Prostate gland (tissue), 2 donors: ENCODE measurements around the gene PPFIA4. TPM values are rescaled to one million over a fixed set of nuclear protein-coding genes. Genes with fewer than 3 reads are reported as not detected.

ENCODE experiments used
- DNase-seq: peaks from one replicate; pipeline ENCODE4 v3.0.0-alpha.2; 2019; ENCODE audit warnings: low spot score
- H3K27ac ChIP-seq, 2 donors: fragments of 200-600 bp; sonication (generic); 2 replicates each; pipeline ENCODE4 v1.5.1; 2017 to 2019
- H3K27me3 ChIP-seq: fragments of 200-600 bp; sonication (generic); replicated peaks from 2 replicates; pipeline ENCODE4 v1.5.1; 2019; ENCODE audit not compliant: insufficient read depth
- H3K36me3 ChIP-seq, 2 donors: fragments of 200-600 bp; sonication (generic); 1 replicate in 1 of 2; 2 replicates in 1 of 2; pipeline versions ENCODE4 v1.5.1 to v1.8.1; 2017 to 2019
- H3K4me1 ChIP-seq: fragments of 200-600 bp; sonication (generic); replicated peaks from 2 replicates; pipeline ENCODE4 v1.5.1; 2019
- H3K4me3 ChIP-seq, 2 donors: fragments of 200-600 bp; sonication (generic); 2 replicates each; pipeline ENCODE4 v1.5.1; 2017 to 2019
- H3K9me3 ChIP-seq: fragments of 200-600 bp; sonication (generic); 2 replicates; pipeline ENCODE4 v1.5.1; 2017
- CTCF ChIP-seq, 4 experiments: fragments of 200-600 bp in 2 of 4; fragments of 450-650 bp in 2 of 4; sonication (generic) in 2 of 4; IDR thresholded peaks; 1 replicate in 3 of 4; 2 replicates in 1 of 4; pipeline ENCODE4 v1.5.1; 2016 to 2019; ENCODE audit warnings: antibody characterized with exemption in 4 of 4, mild to moderate bottlenecking in 2 of 4, moderate library complexity in 2 of 4
- POLR2A ChIP-seq: fragments of 450-650 bp; IDR thresholded peaks from one replicate; pipeline ENCODE4 v1.6.1; 2016; ENCODE audit warnings: antibody characterized with exemption, mild to moderate bottlenecking
- POLR2AphosphoS5 ChIP-seq: sonication (generic); formaldehyde crosslinking; IDR thresholded peaks from one replicate; pipeline ENCODE4 v1.6.1; 2017; ENCODE audit warnings: antibody characterized with exemption
- WGBS: methylation state at CpG from one replicate; pipeline ENCODE4 v1.1.5; 2018; 5-methylcytosine and 5-hydroxymethylcytosine counted together
- intact Hi-C: fragments of 100-400 bp; cut with DNase I; formaldehyde crosslinking; loops from one replicate; pipeline ENCODE4 v1.14.2; 2022
- total RNA-seq, 2 donors: library from RNA; depleted of rRNA; stranded (reverse); fragments of >200 nt; gene quantifications; one replicate each; pipeline ENCODE4 v1.1.0, GENCODE V29; 2016

The PPFIA4 gene
- total RNA-seq, 2 donors from 2014 or later, result 0.50 to 16.9 TPM

GRCh38 chr1:203082571-203083462 lies 56.5 kb downstream of the PPFIA4 start:
- H3K4me1 ChIP-seq, result no peaks in the 10 kb centered on the region
- DNase-seq, result no peak
- H3K27ac ChIP-seq, result no peak overlapping the region
- H3K36me3 ChIP-seq, result no peaks in the 10 kb centered on the region
- intact Hi-C loops, result no loop called here
- no peak overlapping the region for H3K4me3 ChIP-seq
- no peaks in the 10 kb centered on the region for H3K27me3 ChIP-seq
- TF ChIP-seq CTCF (IDR thresholded peaks at IDR 0.05) (no peak), POLR2A (no peak), POLR2AphosphoS5 (no peak)
- 65% methylated on average over 11 of the region's 11 CpGs for WGBS
- no peaks in the 10 kb centered on the region for H3K9me3 ChIP-seq

GRCh38 chr1:203083463-203083921 lies 57.2 kb downstream of the PPFIA4 start:
- 78% methylated on average over 11 of the region's 11 CpGs for WGBS
- Histone ChIP-seq H3K9me3 (no peaks in the 10 kb centered on the region), H3K36me3 (no peaks in the 10 kb centered on the region), H3K4me1 (no peaks in the 10 kb centered on the region), H3K4me3 (no peak overlapping the region), H3K27me3 (no peaks in the 10 kb centered on the region), H3K27ac (no peak overlapping the region)
- intact Hi-C loops, result no loop called here
- no peak for DNase-seq
- TF ChIP-seq POLR2AphosphoS5 (no peak), POLR2A (no peak), CTCF (IDR thresholded peaks at IDR 0.05) (no peak)

- Histone ChIP-seq H3K4me1 (no peaks in the 10 kb centered on the region), H3K27ac (no peak overlapping the region), H3K9me3 (no peaks in the 10 kb centered on the region), H3K4me3 (no peak overlapping the region), H3K27me3 (no peaks in the 10 kb centered on the region), H3K36me3 (no peaks in the 10 kb centered on the region)
- intact Hi-C loops, result no loop called here
- no peak for DNase-seq
- 93% methylated on average over 14 of the region's 14 CpGs for WGBS
- TF ChIP-seq POLR2AphosphoS5 (no peak), POLR2A (no peak), CTCF (IDR thresholded peaks at IDR 0.05) (no peak)
These were observed 58.6 kb downstream of the PPFIA4 start for GRCh38 chr1:203084588-203085527.

- intact Hi-C loops, result no loop called here
These were observed 59.5 kb downstream of the PPFIA4 start, which contains the start of gene MYOG for GRCh38 chr1:203085528-203086406. Gene MYOG, minus strand, starts transcription at chr1:203086012. Its CDS starts 51 bp downstream, at chr1:203085961.

More at GRCh38 chr1:203085528-203086406, 59.5 kb downstream of the PPFIA4 start, which contains the start of gene MYOG:
- 86% methylated on average over 36 of the region's 36 CpGs for WGBS
- Histone ChIP-seq H3K4me1 (no peaks in the 10 kb centered on the region), H3K27ac (no peak within 1 kb of the TSS), H3K27me3 (no peaks in the 10 kb centered on the region), H3K36me3 (no peaks in the 10 kb centered on the region), H3K4me3 (no peak within 1 kb of the TSS), H3K9me3 (no peaks in the 10 kb centered on the region)
- DNase-seq, result no peak
- TF ChIP-seq POLR2A (no peak), POLR2AphosphoS5 (no peak), CTCF (IDR thresholded peaks at IDR 0.05) (no peak)
